ENCODE results near the gene MYO3B. TPM values are rescaled to one million over a fixed set of nuclear protein-coding genes. Genes with fewer than 3 reads are reported as not detected.

The MYO3B gene
- total and polyA plus RNA-seq, 2 of the 8 experiments (the other 6 are each of a cell fraction or from before 2014, with no cell fraction given) = 0.17 to 0.19 TPM

GRCh38 chr2:170643346-170643745, 465.4 kb downstream of the MYO3B start (continued):
- TF ChIP-seq CHD7 (IDR thresholded peaks at IDR 0.05; ENCODE audit: insufficient replicate concordance, low read length) = no peak
- no peak for TF ChIP-seq HDAC6 (IDR thresholded peaks at IDR 0.05; ENCODE audit: low read depth, low read length)
- TF ChIP-seq RNF2 (IDR thresholded peaks at IDR 0.05; ENCODE audit: borderline replicate concordance, low read depth, low read length, missing control alignments, poor library complexity, severe bottlenecking) = no peak
- no peak for TF ChIP-seq POLR2A (IDR thresholded peaks at IDR 0.05; ENCODE audit: control extremely low read depth in 1 of 2, low read depth in 2 of 2, low read length in 2 of 2)
- TF ChIP-seq CTBP2 (IDR thresholded peaks at IDR 0.05; ENCODE audit: borderline replicate concordance, insufficient read depth, insufficient read length, low read length) = no peak
- no peak for TF ChIP-seq EZH2 (IDR thresholded peaks at IDR 0.05; ENCODE audit: low read depth, low read length, severe bottlenecking)
- TF ChIP-seq KDM4A (IDR thresholded peaks at IDR 0.05; ENCODE audit: low read depth, low read length, severe bottlenecking) = no peak
- no peak for TF ChIP-seq BACH1 (IDR thresholded peaks at IDR 0.05; ENCODE audit: low read length)
- no peak for TF ChIP-seq SIN3A (conservative IDR thresholded peaks at IDR 0.05 in 1 of 2, IDR thresholded peaks at IDR 0.05 in 1 of 2; ENCODE audit: low read depth in 1 of 2, low read length in 2 of 2)
- TF ChIP-seq SUZ12 (IDR thresholded peaks at IDR 0.05; ENCODE audit: low read length) = no peak
- TF ChIP-seq YY1 (IDR thresholded peaks at IDR 0.05; ENCODE audit: low read depth, low read length) = no peak
